Suppressor macrophage treated with lipopolysaccharide for 4 hours (primary cell): ENCODE results near the gene RSPRY1.

ENCODE experiments used
- DNase-seq: peaks from one replicate; pipeline ENCODE4 v3.0.0-alpha.2; 2020

Gene RSPRY1

DNA sequence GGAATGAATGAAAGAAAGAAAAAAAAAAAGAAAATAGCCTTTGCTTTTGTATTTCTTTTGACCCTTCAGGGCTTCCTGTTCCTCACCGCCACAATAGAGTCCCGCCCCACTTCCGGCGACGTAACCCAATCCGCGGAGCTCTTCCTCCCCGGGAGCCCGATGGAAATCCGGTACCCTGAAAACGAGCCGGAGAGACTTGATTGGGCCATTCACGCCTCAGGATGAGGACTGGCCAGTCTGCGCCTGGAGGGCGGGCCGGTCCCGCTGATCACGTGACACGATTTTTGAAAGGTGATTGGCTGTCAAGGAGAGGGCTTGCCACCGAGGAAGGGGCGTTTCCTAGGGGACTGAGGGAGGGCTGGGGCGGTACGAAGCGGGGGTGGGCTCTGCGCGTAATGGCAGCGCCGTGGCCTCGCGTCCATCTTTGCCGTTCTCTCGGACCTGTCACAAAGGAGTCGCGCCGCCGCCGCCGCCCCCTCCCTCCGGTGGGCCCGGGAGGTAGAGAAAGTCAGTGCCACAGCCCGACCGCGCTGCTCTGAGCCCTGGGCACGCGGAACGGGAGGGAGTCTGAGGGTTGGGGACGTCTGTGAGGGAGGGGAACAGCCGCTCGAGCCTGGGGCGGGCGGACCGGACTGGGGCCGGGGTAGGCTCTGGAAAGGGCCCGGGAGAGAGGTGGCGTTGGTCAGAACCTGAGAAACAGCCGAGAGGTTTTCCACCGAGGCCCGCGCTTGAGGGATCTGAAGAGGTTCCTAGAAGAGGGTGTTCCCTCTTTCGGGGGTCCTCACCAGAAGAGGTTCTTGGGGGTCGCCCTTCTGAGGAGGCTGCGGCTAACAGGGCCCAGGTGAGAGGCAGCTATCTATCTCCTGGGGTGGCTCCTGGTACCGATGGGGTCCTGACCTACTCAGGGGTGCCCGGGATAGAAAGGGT lies at the start of gene RSPRY1, which contains the start of gene PSME3IP1:
Gene RSPRY1, plus strand, starts transcription at position 385 of the 927 bp plus-strand sequence. CDS start 18,330 bp downstream, outside the sequence.
Gene PSME3IP1, minus strand, starts transcription at position 95 of the 927 bp plus-strand sequence. CDS start 12,185 bp downstream, outside the sequence.
- DNase-seq = peak; percentile 100

DNA sequence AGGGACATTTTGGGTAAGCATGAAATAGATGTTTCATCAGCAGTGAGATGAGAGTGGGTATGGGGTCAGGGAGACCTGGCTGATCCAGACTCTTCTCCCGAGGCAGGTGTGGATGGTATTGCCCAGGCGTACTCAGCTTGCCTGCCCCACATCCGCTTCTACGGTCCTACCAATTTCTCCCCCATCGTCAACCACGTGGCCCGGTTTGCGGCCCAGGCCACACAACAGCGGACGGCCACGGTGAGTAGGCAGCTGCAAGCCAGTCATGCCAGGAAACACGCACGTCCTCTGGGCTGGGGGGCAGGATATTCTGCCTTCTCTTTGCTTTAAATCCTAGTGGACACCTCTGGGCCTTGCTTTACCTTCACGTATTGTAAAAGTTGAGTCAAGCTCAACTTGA lies 49.1 kb upstream of the RSPRY1 start:
- no peak for DNase-seq

DNA sequence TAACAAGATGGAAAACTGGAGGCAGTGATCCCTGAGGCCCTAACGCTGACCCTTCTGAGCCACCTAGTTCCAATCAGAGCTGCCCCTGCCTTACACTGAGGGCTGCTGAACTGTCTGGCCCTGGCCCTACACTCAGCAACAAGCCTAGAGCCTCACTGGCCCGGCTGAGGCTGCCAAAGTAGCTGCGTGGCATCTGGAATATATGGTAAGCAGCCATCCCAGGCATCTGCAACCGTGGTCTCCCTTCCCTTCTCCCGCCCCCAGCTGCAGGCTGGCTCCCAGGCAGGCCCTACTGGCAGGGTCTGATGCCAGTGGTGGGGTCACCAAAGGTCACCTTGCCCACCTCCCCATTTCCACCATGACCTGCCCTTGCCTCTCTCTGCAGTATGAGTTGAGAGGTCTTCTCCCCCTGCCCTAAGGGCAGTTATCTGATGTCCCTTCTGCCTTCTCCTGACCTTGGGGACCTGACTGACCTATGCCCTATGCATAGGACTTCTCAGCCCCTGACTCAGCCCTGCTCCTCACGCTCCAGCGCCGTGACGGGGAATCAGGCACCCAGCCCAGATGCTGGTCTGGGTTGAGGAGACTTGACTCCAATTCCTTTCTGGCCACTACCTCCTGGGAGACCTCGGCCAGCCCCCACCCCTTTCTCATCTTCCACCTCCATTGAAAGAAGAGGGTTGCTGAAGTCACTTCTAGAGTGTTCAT lies 48.4 kb upstream of the RSPRY1 start:
- DNase-seq = no peak

DNA sequence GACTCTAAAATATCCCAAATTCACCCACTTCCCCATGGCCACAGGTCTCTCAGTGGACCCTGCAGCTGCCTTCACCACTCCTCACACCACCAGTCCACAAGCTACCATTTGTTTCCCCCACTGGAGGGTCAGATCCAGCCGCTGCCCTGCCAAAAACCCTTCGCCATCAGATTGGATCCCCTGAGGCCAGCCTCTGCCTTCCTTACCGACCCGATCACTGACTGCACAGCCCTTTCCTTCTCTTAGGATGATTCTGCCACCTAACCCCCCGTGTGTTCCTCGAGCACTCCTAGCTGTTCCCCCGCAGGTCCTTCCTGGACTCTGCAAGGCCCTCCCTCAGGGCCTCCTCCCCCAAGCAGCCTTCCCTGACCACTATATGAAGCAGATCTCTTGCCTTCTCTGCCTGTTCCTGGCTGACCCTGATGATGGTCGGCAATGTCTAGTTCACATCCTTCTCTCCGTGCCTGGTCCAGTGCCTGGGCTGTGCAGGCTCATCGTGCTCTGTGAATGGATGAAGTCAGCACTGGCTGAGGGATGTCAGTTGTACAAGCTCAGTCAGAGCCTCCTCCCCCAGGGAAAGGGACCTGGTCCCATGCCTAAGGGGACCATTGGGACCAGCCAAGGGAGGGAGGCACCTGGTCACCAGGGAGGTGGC lies 47.7 kb upstream of the RSPRY1 start:
- no peak for DNase-seq

DNA sequence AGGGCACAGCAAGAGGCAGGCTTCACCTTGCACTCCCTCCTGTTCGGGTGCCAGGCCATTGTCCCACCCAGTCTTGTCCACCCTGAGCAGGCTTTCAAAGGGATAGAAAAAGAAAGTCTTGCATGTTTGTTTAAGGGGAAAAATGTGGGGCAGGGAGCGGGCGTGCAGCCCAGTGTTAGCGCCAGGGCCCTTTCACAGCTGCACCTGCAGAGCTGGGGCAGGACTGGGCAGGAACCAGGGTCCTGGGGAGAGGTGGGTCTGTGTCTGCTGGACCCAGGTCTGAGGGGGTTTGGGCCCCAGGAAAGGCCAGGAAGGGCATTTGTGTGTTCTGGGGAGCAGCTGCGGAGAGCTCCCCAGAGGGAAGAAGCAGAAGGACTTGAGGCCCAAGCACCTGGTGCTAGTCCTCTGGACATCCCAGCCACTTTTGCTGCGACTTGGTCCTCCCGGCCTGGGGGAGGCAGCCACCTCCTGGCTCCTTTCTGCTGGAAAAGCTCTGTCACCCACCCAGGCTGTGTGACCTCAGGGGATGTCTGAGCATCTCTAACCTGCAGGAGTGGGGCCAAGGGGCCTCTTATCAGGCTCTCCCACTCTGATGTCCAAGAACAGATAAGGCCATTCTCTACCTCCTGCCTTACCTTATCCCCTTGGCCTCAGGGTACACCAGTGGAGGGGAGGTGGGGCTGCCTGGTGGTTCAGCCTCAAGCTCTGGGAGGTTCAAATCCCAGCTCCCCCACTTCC lies 45.0 kb upstream of the RSPRY1 start:
- DNase-seq = no peak

DNA sequence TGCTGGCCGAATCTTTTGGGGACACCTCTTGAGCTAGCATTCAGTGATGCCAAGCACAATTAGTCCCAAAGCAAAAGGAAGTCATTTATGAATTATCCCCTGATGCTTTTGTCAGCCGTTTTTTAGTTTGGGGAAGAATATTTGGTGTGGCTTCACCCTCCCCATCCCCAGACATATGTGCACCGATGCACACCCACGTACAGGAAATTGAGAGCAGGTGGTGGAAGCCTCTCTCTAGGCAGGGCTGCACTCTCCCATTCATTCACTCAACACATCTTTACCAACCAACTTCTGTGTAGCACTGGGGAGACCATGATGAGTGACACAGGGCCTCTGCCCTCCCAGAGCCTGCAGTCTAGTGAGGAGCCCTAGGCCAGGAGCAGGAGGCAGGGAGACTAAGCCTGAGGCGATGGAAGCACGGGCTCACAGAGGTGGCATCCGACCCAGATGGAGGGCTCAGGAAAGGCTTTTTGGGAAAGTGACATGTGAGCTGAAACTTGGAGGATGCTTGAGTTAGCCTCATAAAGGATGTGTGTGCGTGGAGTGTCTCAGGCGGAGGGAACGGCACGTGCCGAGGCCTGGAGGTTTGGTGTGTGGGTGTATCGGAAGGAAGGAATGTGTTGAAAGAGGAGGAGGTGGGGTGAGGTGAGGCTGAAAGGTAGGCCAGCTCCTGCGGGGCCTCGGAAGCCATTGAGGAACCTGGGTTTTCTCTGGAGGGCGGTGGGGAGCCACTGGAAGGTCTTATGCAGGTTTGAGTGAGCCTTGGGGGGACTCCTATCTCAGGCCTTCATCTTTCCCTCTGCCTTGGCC lies 44.1 kb upstream of the RSPRY1 start:
- DNase-seq = no peak

DNA sequence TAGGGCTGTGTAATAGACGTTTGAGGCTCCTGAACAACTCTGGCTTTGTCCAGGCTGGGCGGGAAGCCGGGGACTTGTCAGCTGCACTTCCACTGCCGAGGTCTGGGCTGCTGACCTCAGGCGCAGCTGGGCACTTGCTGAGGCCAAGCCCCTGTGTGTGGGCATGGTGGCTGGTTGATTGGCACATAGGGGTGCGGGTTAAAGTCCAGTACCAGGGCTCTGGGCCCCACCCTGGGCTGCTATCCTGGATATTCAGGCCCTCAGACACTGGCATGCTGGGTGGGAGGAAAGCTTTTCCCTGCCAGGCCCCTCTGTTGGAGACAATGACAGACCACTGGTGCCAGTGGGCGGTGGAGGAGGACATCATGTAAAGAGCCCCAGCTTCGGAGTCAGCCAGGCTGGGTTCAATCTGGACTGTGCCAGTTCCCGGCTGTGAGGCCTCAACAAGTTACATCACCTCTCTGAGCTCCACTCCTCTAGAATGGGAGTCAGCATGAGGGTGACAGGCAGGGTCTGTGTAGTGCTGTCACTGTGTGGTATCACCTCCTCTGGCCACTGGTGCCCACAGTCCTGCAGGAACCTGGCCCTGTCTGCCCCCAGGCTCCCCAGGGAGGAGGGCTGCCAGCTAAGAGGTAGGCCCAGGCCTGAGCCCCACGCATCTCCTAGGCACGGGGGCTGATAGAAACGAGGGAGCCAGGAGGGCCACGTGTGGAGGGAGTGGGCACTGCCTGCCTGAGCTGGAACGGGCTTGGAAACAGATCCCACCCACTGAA lies 42.8 kb upstream of the RSPRY1 start:
- DNase-seq = no peak

DNA sequence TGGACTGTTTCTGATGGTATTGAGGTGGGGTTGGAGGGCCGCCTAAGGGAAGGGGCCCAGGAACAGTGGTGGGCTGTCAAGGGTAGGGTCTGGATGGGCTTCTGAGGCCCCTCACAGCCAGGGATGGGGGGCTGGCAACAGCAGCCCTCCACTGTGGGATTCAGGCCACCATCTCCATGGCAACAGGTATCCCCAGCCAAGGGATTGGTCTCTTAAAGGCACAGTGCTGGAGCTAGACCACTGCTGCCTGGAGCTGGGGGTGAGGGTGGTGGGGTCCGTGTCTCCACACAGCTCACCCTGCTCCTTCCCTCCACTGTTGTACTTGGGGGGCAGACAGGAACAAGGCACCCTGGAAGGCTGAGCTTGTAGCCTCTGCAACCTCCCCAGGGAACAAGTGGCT lies 42.1 kb upstream of the RSPRY1 start:
- no peak for DNase-seq

DNA sequence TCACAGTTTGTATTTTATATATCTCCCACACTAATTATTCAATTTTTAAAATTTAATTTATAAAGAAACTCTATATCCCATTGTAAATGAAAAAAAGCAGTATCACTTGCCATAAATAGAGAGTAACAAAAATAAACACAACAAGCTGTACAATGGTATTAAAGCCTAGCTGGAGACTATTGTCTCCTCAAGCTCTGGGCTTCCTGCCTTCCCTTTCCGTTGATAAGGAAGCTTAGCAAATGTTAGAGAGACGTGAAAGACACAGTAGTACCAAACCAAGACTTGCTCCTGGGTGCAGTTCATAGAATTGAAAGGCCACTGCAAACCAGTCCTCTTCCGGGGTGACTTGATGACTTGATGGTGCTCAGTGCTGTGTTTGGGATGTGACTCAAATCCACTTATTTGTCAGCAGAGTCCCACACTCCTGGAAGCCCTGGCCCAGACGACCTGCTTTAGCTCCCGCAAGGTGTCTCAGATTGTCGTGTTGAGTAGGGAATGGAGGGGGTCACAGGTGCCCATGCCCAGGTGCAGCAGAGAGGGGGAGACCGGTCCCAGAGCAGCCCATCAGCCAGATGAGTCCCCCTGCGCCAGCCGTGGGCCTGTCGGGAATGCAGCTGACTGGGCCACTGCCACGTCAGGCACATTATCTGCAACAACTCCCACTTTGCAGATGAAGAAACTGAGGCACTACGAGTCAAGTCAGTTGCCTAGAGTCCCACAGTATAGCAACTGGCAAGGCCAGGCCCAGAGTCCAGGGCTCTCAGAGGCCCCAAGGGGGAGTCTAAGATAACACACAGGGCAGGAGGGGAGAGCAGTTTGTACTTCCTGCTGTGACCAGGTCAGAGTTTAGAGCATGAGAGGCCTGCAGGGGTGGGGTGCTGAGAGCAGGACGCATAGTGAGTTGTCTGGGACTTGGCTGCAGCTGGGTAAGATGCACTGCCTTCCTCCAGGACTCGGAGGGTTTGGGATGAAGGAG lies 40.8 kb upstream of the RSPRY1 start:
- DNase-seq = no peak

DNA sequence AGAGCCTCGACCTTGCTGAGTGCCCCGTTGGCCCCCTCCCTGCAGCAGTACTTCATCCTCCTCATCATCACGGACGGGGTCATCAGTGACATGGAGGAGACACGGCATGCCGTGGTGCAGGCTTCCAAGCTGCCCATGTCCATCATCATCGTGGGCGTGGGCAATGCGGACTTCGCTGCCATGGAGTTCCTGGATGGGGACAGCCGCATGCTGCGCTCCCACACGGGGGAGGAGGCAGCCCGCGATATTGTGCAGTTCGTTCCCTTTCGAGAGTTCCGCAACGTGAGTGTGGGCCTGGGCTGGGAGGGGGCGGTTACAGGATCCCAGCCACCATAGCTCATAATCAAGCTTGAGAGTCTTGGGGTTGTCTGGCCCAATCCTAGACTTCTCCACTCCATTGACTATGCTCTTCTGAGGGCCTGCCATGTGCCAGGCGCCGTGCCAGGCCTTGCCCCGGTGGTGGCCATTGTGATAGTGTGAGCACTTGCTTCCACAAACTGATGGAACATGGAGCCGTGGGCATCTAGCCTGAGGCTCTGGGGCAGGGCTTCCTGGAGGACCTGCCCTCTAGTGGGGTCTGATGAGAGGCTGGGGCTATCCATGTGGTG lies 40.0 kb upstream of the RSPRY1 start:
- DNase-seq = no peak

DNA sequence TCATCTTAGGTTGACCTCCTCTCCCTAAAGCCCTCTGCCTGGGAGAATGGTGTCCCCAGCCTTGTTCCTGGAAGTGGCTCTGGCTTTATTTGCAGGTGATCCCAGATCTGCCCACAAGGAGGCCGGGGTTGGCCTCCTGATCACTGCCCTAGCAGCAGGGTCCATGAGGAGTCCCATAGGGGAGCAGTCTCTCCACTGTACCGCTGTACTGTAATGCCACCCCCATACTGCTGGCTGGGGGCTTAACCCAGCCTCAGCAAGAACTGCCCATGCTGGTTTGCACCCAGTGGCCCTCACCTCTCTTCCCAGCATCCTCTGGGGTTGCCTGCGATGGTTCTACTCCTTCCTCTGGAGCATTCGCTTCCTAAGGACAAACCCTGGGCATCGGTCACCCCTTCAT lies 39.4 kb upstream of the RSPRY1 start:
- DNase-seq = no peak

DNA sequence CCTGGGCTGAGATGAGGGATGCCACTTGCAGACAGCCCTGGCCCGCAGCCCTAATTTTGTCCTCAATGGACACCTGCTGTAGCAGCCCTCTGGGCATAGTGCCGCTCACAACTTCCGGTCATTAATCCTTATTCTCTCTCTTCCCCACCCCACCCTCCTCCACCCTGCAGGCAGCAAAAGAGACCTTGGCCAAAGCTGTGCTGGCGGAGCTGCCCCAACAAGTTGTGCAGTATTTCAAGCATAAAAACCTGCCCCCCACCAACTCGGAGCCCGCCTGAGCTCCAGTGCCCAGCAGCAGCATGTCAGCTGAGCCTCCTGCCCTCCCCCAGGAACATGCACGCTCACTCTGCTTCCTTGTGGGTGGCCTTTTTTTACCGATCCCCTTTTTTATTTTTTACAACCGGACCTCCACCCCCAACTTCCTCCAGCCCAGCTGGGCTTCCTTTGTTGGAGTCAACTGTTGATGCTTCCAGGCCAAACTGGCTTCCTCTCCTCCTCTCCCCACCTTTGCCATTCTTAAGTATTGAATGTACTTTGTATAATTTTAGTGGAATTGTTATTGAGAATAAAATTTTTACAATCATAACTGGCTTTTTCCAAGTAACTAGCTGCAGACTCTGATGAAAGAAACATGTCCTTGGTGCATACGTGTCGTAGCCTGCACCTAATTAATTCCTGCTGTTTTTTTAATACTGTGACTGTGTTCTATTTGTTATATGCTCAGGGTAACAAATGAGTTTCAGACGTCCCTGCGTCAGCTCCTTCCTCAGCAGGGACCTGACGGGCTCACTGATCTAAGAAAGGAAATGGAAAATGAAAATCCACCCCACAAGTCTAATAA lies 38.5 kb upstream of the RSPRY1 start:
- peak; percentile 41 for DNase-seq

DNA sequence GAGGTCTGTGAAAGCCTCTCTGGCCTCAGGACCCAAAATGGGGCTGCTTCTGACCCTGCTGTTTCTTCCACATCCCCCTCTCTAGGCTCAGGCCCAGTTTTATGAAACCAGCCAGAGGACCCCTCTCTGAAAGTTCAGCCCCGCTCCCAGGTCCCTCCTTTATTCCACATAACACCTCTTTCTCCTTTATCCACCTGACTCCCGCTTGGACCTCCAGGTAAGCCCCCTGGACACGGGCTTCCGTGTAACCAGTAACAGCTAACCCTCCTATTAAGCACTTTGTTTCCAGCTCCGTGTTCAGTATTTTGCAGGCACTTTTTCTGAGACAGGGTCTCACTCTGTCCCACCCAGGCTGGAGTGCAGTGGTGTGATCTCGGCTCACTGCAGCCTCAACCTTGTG lies 37.6 kb upstream of the RSPRY1 start:
- DNase-seq = no peak

DNA sequence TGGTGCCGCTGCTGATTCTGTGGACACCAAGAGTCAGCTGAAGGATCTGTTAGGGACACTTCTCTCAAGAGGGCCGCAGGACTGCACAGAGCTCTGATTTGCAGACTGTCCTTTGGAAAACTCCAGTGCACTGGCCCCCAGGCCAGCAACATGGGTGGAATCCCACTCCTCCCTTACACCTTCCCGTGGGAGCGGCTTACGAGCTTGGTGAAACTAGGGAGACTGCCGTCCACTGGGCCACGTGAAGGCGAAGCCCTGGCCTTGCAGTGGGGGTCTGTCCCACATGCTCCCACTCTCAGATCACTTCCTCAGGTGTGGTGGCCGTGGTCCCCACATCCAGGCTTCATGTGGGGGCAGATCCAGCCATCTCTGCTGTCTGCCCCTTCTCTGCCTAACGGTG lies 36.7 kb upstream of the RSPRY1 start:
- DNase-seq = no peak

DNA sequence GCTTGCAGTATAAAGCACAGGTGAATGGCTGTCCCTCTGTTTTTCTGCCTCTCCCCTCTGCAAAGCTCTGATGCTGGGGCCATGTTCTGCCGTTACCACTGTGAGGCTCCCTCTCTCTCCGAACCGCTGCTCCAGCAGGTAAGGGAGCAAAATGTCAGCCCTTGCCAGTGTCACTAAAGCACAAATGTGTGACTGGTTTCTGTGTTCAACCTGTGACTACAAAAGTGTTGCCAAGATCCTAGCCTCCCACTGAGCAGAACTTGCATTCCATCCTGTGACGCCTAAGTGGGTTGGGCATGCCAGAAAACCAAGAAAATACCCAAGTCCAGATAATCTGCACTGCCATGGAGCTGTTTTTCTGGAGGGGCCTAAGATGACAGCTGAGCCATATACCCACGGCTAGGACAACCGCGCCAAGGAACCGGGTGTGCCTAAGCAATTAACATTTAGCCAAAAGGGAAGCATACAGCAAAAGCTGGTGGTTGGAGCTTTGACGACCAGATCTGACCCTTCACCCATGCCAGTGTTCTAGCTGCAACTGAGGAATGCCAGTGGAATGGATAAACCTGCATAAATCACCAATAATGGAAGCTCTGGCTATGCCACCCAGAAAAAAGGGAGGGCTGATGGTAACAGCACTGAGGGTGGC lies 35.3 kb upstream of the RSPRY1 start:
- DNase-seq = no peak

DNA sequence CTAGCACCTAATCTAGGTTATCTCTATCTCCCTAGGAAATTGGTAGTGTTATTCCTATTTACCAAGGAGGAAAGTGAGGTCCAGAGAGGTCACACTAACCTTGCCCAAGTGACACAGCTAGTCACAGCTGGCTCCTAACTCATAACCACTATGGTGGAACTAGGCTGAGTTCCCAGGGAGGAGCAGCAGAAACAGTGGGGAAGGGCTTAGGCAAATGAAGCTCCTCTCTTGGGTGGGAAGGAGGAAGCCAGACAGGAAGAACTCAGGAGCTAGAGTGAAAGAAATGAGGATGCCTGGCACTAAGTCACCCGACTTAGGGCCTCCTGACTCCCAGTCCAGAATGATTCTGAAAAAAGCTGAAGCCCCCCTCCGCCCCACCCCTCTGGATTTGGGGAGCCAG lies 34.8 kb upstream of the RSPRY1 start:
- no peak for DNase-seq
